Omental fat pad (tissue), 4 donors: ENCODE measurements around the gene DXO. TPM values are rescaled to one million over a fixed set of nuclear protein-coding genes. Genes with fewer than 3 reads are reported as not detected.

Experiments
- ATAC-seq: fragments of 150-250 bp; one replicate; pipeline ENCODE4 v1.9.1; 2016; ENCODE audit warnings: mild to moderate bottlenecking, moderate library complexity; ENCODE audit not compliant: low FRiP score
- DNase-seq: peaks from one replicate; pipeline ENCODE4 v3.0.0-alpha.2; 2019; ENCODE audit warnings: low spot score
- total RNA-seq, 4 donors: library from RNA; depleted of rRNA; stranded (reverse); fragments of >200 nt; gene quantifications; one replicate each; pipeline ENCODE4 v1.1.0, GENCODE V29; 2016
- TF ChIP-seq, protein P1 (sequence below), 3 donors: fragments of 450-650 bp; IDR thresholded peaks; one replicate each; pipeline ENCODE4 v1.5.1; 2016 to 2017; ENCODE audit warnings: antibody characterized with exemption in 3 of 3, mild to moderate bottlenecking in 3 of 3, moderate library complexity in 2 of 3

DXO gene
- total RNA-seq, 4 donors from 2014 or later = 15.6 to 19.9 (median 18.4) TPM

DNA sequence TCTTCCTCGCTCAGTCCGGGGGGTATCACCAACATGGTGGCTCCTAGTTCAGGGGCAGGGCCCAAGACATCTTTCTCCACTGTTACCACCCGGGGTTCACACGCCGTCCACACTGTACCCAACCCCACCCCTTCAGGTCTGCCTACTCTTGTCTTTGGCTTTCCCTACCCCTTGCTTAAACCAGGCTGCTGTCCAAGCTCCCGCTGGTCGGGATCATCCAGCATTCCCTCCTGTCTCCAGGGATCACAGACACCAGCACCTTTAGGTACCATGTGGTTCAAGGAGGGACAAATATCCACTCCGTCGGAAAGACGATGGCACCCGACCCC lies 13.6 kb downstream of the DXO start:
- ATAC-seq (peak; percentile 5), DNase-seq (no peak)
- TF ChIP-seq, protein P1, sequence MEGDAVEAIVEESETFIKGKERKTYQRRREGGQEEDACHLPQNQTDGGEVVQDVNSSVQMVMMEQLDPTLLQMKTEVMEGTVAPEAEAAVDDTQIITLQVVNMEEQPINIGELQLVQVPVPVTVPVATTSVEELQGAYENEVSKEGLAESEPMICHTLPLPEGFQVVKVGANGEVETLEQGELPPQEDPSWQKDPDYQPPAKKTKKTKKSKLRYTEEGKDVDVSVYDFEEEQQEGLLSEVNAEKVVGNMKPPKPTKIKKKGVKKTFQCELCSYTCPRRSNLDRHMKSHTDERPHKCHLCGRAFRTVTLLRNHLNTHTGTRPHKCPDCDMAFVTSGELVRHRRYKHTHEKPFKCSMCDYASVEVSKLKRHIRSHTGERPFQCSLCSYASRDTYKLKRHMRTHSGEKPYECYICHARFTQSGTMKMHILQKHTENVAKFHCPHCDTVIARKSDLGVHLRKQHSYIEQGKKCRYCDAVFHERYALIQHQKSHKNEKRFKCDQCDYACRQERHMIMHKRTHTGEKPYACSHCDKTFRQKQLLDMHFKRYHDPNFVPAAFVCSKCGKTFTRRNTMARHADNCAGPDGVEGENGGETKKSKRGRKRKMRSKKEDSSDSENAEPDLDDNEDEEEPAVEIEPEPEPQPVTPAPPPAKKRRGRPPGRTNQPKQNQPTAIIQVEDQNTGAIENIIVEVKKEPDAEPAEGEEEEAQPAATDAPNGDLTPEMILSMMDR (IDR thresholded peaks at IDR 0.05) = no peak

DNA sequence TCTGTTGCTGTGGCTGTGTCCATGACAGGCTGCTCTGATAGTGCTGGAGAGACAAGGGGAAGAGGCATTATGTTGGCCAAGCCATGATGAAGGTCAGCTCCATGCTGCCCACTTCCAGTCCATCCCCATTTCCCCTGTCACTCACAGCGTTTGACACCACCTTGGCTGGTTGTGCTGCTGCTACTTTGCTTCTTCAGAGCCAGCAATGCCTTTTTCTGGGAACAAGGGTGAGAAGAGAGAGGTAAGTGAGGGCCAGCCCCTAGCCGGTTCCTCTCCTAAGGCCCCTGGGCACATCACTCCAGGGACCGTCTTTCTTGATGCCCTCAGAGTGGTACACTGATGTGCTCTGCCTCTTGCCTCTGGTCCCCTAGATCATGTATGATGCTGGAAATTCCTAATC lies 15.1 kb downstream of the DXO start:
- TF ChIP-seq, protein P1 (IDR thresholded peaks at IDR 0.05) = no peak
- DNase-seq (no peak), ATAC-seq (no peak)

DNA sequence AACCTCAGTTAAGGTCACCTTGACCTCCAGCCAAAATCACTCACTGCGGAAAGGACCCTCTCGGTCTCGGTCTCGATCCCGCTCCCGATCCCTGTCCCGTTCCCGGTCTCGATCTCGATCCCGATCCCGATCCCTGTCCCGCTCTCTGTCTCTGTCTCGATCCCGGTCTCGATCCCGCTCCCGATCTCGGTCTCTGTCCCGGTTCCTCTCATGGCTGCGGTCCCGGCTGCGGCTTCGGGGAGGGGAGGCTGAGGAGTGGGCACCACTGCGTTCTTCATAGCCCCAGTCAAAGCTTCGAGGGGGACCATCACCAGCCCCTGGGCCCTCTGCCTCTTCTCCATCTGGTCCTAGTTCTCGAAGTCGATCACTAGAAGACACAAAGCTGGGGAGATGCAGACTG lies 17.4 kb downstream of the DXO start:
- ATAC-seq (no peak), DNase-seq (no peak)
- TF ChIP-seq, protein P1 (IDR thresholded peaks at IDR 0.05) = no peak

DNA sequence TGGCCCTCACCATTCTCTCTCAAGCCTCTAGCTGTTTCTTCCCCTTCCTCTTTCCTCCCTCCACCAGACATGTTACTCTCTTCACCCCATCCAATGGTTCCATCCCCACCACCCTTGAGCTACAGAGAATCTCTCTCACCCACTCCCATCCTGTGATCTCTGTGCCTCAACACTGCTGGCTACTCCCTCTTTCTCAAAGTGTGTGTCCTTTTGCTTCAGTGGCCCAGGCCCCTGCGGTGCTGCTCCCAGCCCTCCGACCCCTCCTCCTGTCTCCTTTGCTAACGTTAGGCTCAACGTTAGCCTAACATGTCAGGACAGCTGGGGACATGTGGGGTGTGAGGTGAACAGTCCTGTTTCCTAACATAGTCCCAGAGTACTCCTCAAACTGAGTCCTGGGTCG lies 19.0 kb downstream of the DXO start:
- DNase-seq = no peak
- ATAC-seq = no peak
- TF ChIP-seq, protein P1 (IDR thresholded peaks at IDR 0.05) = no peak

DNA sequence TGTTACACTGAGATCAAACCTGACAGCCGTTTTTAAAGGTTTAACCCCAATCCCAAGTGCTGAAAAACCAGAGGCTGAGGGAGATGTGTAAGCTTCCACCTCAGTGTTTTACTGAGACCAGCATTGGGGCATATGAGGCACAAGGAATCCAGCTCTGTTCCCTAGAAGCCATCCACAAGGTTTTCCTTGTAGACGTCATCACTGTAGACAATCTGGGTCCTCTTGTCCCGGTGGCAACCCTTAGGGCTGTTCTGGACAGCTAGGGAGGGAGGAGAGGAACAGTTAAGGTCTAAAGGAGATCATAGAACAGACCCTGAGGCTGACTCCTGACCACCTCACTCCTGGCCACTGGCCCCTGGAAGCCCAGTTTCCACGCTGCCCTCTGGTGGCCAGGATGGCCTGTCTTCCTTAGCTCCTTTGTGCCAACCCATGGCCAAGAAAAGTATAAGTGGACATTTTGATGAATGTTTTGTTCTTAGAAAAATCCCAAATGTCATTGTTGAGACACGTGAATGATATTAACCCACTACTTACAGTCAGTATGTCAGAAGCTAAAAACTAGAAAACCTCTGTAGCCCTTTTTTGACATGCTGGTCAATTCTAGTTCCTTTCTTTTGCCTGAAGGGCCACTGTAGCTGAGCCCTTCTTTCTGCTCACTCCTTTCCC lies 19.7 kb downstream of the DXO start:
- TF ChIP-seq, protein P1 (IDR thresholded peaks at IDR 0.05) = peak in 1 of 3 donors; percentile 37
- DNase-seq (no peak), ATAC-seq (peak; percentile 62)

DNA sequence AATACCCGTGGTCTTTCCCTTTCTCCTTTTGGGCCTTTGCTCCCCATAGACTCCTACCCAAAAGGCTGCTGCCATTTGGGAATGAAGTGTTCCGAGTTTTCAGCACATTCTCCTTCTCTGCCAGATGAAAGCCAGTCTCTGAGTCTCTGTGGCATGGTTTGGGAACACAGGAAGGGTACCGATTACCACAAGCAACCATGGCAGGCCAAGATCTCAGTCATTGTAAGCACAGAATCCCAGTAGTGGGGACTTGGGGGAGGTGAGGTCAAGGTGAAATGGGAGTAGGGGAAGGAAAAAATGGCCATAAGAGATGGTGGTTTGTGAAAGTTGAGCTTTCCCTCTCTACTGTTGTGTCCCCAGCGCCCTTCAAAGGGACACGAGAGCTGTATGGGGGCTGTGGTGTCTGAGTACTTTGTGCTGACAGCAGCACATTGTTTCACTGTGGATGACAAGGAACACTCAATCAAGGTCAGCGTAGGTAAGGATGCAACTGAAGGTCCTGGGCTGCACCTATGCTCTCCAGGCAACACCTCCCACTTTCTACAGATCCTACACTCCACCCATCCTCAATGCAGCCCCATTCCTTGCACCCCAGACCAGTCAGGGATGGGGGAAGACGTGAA lies 21.9 kb downstream of the DXO start:
- ATAC-seq (no peak), DNase-seq (no peak)
- TF ChIP-seq, protein P1 (IDR thresholded peaks at IDR 0.05) = no peak
